Measurements from ENCODE around the gene CELSR1.
"Not testable (repeated sequence)": the region's sequence is repeated elsewhere in the genome, so short reads cannot be mapped to it uniquely, and the experiment has no call there.

Gene CELSR1

DNA sequence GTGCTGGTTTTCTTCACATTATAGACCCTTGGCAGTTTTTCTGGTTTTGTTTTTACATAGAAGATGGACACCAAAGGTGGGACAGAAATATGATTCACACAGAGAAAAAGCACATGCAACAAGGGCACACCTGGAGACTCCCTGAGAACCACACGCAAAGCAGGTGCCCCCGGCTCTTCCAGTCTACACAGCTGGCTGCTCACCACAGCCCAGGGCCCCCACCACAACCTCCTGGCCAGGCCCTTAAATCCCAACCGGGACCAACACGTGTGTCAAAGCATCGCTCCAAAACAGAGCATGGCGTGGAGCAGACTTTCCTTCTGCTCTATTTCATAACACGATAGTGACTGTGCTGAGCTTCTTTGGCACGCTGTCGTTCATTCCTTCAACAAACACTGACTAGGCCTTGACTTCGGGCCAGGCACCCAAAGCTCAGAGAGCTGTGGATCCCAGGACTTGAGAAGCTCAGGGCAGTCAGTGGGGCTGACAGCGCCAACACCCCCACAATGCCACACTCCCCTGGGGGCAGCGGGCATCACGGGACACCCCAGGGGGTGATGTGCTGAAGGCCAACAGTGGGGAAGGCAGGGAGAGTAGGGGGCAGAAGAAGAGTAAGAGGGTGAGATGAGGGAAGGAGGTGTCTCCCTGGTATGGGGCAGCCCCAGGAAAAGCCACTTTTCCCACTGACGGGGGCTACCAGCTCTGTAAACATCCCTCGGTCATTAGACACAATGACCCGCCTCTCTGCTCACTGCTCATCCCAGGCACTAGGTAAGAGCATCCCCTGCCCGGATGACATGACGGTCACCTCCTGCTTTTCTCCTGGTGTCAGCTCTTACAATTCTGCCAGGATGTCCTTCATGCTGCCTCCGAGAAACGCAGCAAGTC lies 26.0 kb downstream of the CELSR1 start:
- DNase-seq: no peak

DNA sequence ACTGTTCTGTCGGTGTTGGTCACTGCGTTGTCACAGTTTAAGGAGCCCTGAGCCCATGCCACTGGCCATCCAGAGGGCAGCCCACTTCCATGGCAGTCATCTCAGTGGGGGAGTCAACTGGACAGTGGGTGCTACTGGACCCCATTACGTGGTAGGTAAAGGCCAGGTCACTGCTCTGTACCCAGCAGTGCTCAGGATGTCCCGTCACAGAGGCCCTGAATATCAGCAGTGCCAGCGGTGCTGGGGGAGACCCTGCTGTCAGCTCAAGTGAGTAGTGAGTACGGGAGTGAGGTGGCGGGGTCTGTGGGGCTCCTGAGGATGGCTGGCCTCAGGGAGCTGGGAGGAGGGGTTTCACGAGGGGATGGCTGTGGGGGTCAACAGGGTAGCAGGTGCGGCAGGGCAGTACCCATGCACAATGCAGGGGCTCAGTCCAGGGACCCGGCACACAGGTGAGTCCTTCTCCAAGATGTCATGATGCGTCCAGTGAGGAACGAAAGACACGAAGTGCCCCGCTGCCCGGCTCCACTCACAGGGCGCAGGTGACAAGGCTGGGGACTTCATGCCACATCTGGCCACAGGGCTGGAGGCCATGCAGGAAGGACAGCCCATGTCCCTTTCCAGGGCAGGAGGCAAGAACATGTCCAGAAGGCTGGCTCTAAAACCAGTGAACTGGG lies 27.9 kb downstream of the CELSR1 start:
- DNase-seq: no peak

DNA sequence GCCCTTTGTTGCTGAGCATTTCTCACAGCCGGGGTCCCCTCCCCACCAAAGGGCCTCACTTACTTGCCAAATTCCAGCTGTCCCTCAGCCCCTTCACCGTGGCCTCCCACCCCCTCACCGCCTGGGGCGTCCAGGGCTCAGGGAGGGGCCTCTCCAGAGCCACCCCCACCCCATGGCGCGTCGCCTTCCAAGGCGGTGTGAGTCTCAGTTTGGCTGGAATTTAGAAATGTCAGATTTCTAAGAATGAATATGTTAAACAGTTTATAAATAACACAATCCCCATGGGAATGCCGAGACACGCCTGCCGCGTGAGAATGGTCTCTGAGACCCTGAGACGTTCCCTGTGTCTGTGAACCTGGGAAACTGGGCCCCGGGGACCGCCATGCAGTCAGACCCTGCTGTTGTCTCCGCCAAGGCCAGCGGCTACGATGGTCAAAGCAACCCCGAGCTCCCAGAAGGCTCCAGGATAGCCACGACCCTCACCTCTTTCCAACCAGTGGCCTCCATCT lies 28.9 kb downstream of the CELSR1 start:
- DNase-seq: no peak

DNA sequence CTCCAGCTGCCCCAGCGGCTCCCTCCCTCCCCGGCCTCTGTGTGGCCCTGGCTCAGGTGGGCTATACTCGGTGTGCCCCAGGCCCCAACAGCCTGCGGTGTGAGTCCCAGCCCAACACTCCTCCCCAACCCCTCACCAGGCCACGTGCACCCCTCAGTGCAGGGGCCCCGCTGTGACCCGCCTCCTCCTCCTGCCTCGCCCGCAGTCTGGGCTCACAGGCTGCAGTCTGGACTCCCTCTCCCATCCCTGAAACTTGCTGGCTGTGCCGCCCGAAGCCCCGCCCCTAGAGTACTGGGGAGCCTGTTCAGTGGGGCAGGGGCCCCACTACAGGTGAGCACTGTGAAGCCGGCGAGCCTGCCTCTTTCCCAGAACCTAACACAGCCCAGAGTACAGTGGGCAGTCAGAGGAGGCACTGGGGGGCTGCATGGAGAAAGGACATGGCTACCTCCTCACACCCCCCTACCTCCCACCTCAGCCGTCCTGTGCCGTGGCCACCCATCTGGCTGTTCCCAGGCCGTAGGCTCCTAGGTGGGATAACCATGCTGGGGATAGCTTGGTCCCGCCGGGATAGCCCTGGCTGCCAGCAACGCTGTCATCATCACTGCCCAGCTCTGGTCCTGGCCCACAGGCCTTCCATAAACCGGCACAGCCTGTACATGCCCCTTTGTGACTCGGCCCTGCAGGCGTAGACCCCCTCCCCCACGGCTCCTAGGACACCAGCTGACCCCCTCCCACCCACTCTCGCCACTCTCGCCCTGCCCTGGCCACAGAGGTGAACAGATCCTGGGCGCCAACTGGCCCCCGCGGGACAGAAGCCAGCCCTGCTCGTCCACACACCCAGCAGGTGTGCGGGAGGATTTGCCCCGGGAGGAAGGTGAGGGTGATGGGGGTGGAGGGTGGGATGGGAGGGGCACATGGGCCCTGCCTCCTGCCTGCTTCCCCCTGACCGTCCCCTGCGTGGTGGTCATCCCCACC lies 29.7 kb downstream of the CELSR1 start:
- DNase-seq: no peak

DNA sequence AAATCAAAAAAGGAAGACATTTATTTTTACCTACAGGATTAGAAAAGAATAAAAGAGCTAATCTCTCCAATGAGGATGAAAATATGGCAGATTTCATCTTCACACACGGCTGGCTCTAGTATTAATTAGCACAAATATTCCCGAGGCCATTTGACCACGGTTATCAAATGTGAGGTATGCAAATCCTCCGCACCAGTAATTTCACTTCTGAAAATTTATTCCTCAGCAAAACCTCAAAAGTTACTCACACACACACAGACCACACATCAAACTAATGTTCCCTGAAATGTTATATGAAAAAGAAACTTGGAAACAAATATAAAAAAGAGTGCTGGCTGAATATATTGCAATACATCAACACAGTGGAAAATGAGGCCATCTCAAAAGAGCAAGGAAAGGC lies 32.8 kb downstream of the CELSR1 start:
- no peak for DNase-seq

DNA sequence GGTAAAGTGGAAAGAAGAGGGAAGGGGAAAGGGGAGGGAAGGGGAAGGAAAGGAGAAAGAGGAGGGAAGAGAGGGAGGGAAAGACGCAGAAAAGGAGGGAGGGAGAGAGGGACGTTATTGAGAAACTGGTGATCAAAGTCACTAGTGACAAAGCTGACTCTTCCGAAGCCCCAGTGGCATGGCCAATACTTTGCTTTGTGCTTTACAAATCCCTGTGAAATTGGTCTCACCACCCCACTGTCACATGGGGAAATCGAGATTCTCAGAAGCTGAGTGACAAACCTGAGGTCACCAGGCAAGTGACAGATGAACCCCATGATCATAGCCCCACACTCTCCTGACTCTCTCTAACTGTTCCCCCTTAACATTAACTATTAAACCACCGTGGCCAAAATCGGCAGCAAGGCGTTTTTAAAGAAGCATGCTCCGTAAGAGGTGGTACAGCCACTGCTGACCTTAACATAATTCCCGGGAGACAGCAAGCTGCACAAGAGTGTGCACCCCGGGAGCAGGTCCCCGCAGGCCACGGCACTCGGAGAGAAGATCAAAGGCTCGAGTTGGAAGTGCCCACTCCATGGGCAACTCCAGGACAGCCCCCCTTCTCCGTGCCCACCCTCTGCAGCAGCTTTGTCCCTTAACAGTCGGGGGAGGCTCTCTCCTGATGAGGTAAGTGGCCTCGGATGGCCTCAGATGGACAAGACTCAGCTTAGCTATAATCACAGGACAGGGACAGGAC lies 34.8 kb downstream of the CELSR1 start:
- no peak for DNase-seq

DNA sequence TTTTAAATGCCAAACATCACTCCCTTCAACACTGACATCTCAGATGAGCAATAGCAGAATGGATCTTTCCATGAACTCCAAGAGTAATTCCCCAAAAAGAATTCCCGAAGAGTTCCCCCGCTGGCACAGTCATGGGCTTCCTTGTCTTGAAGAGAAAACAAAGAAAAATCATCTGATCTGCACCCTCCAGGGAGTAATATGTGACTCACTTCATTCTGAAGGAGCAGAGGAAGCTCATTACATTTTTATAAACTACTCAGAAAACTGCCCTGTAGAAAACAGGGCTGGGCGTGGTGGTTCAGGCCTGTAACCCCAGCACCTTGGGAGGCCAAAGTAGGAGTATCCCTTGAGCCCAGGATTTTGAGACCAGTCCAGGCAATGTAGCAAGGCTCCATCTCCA lies 35.7 kb downstream of the CELSR1 start:
- DNase-seq: no peak

DNA sequence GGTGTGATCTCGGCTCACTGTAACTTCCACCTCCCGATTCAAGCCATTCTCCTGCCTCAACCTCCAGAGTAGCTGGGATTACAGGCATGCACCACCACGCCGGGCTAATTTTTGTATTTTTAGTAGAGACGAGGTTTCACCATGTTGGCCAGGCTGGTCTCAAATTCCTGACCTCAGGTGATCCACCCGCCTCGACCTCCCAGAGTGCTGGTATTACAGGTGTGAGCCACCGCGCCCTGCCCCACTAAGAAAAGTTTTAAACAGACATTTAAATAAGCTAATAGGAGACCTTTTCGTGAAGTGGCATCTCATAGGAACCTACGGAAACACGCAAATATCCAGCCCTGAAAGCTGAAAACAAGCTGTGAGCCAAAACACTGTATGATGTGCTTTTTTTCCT lies 36.2 kb downstream of the CELSR1 start:
- not testable (repeated sequence) for DNase-seq

DNA sequence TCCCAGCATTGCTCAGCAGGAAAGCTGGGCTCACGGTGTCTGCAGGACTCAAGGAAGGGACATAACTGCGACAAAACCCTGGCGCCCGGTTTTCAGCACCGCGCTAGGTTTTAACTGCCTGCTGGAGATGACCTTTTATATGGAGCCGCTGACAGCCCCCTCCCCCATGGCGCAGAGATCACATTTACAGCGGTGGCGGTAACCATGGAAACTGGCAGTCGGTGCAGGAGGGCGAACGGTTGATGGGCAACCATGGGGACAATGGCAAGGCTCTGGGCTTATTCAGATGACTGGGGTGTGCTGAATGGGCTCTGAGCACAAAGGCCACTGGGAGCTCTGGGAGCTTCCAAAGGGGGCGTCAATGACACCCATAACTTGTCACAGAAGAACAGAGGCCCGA lies 37.2 kb downstream of the CELSR1 start:
- peak; percentile 84 for DNase-seq

DNA sequence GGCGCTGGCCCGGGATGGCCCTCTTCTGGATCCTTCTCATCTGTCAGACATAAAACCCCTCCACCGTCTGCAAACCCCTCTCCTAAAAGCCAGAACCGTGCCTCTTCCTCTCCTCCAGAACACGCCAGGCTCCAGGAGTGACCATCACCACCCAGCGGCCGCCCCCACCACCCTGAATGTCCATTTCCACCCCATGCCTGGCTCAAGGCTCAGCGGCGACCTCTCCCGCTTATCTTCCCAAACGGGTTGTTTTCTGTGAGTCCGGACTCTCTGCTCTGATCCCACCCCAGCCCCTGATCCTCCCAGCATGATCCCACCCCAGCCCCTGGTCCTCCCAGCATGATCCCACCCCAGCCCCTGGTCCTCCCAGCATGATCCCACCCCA lies 37.6 kb downstream of the CELSR1 start:
- DNase-seq: no peak

DNA sequence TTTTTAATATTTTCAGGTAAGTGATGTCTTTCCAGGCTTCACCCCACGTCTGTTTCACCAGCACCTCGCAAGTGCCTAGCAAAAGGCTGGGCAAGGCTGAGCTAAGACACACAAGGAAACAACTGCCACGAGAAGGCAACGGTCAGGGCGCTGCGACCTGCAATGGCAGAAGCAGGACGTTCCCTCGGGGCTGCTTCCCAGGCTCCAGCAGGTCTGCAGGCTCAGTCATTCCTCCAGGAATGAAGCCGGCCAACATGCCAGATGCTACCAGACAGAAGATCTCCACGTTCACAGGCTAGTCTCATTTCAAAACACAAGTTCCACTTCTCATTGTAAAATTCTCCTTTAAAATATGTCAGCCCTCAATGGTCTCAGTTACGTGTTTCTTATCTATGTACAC lies 45.5 kb downstream of the CELSR1 start:
- no peak for DNase-seq

DNA sequence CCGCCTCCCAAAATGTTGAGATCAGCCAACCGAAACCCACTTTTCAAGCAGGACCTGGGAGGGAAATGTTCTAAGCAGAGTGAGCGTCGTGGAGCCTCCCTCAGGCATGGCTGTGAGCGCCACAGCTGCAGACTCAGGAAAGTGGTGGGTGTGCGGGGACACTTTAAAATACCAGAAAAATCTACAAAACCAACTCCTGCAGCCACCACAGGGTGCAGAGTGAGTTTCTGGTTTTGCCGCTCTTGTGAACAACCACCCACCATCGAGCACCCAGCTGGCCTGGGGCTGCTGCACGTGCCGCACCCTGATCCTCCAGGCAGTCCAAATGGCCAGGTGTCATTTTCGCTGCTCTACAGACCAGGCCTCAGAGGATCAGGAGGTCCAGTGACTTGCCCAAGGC lies 46.9 kb downstream of the CELSR1 start:
- DNase-seq: no peak

DNA sequence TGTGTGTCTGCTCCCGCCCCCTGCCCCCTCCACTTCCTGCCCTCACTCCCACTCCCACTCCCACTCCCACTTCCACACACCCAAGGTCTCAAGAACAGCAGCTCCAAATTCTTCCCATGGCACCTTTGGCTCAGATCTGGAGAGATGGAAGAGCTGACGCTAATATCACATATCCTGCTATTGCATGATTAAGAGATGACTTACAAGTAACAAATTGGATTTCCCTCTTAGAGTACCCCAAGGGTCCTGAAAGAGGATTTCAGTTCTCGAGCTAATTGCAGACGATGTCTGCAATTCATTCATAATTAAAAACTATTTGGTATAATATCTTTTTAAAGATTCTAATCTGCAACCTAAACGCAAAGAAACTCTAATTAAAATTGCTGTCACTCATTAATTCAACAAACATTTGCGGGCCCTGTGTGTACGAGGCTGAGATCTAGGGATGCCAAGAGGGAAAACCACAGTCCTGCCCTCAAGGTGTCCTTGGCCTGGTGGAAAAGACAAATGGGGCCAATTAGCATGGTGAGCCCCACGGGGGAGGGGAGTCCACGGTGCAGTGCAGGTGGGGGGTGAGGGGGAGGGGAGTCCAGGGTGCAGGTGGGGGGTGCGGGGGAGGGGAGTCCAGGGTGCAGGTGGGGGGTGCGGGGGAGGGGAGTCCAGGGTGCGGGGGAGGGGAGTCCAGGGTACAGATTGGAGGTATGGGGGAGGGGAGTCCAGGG lies 50.3 kb downstream of the CELSR1 start:
- no peak for DNase-seq

DNA sequence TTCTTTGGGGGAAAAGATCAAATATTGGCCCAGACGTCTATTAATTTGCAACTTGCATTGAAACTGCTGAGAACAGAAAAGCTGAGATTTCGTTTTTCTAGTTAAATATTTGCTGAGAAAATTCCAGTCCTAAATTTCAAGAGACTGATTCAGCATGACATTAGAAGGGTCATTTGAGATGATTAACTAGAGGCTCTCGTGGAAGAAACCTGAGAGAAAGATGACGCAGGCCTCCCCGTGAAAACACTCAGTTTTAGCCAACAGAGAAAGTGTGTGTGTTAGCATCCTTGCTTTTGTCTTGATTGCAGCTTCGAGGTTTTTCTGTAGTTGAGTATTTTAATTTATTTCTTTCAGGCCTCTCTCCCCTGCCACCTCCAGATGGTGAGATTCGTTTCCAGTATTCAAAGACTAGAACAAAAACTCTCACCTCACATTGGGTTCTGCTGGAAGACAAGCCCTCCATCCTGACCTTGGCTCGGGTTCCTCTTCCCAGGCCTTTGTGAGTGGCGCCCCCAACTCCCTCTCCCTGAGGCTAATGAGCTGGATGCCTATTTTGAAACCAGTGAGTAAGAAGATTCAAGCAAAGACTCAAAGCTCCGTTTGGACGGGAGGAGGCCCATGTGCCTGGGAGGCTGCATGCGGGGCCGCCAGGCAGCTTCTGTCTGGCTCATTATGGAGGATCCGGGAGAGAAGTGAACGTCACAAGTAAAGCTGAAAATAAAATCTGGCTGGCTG lies 52.4 kb downstream of the CELSR1 start:
- no peak for DNase-seq

DNA sequence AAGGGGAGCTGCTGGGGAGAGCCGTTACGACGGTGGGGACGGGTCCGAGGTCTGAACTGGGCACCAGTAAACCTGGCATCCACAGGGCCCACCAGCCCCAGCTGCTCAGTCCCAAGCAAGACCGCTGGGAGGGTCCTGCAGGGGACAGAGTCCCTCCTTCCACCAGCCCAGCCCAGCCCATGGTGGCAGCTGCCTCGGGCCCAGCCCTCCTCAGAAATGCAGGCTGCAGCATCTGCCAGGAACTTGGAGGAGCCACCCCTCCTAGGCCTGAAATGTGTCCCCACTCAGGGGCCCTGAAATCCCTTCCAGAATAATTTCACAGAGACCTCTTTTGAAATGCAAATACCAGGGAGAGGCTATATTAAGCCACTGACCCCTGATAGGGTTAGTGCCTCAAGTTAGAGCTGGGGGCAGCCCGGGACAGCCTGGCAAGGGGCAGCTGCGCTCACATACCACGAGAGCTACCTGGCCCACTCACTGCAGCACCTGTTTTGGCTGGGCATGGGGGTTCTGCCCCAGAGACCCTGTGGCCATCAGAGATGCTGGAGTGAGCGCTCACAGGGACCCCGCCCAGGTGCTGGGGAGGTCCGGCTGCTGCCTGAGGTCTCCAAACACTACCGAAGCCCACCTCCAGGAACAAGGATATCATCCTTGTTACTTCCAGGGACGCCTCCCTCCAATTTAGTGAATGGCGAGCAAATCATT lies 53.1 kb downstream of the CELSR1 start:
- DNase-seq: no peak

DNA sequence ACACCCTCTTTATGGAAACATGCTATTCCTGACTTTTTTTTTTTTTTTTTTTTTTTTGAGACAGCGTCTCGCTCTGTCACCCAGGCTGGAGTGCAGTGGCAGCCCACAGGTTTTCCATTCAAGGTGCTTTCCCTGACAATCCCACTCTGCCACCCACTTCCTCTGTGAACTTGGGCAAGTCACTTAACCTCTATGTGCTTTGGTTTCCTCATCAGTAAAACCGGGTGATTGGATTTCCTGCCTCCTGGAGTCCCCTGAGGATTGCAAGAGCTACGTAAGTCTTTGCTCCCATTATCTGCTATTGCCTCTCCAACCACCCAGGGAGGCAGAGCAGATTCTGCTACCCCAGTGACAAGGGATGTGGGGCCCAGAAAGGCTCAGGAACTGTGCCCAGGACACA lies 54.1 kb downstream of the CELSR1 start:
- DNase-seq: no peak

DNA sequence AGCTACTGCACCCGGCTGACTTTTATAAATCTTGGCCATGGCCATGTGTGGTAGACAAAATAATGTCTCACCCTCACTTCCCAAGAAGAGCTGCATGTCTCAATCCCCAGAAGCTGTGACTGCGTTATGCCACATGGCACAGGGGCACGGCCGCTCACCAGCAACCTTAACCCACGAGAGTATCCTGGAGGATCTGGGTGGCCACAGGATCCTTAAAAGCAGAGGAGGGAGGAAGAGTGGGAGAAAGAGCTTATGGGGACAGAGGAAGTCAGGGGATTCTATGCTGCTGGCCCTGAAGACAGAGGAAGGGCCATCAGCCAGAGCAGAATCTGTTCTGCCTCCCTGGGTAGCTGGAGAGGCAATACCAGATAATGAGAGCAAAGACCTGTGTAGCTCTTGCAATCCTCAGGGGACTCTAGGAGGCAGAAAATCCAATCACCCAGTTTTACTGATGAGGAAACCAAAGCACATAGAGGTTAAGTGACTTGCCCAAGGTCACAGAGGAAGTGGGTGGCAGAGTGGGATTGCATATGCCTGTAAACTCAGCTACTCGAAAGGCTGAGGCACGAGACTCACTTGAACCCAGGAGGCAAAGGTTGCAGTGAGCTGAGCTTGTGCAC lies 55.3 kb downstream of the CELSR1 start:
- no peak for DNase-seq

DNA sequence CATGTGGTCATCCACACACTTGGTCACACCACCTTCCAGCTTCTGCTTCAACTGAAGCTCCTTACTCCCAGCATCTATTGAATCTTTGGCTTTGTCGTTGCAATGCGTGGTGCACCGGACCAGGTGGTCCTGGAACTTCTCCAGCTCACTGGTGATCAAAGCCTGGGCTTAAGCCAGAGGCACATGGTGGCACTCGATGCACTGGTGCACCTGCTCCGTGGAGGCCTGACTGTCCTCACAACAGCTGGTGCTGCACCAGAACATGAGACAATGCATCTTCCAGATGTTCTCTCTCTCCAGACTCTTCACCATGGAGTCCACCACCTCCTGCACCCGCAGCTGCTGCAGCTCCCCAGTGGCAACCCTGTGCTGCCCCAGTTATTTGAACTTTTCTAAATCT lies 56.0 kb downstream of the CELSR1 start:
- DNase-seq: no peak

DNA sequence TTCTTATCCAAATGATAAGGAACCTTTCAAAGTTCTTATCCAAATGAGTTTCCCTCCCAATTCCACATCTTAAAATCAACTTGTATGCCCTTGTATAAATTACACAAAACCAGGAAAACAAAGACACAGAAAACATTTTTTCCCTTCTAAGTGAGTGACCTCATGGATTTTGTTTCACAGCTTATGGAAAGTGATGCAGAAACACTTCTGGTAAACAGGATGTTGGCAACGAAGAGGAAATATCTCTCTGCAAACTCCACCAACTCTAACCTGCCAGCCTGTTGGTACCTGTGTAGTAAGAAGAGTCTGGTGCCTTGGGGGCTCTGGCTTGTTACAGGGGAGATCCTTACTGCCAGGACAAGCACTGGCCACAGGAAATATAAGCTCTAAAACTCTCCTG lies 57.0 kb downstream of the CELSR1 start:
- no peak for DNase-seq

DNA sequence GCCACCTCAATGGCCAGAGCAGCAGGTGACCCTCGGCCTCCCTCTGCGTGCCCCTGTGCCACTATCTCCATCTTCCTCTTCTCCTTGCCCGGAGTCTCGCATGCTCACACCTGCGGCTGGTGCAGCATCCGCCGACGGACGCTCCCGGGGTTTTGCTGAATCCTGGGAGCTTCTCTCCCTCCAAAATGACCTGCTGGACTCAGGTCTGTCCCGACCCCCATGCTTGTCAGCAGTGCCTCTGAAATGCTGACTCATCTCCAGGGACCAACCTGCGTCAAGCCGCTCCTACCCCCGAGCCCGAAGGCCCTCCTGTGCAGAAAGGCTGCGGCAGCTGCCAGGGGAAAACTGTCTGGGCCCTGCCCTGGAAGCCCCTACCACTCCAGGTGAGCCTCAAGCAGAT lies 58.4 kb downstream of the CELSR1 start:
- no peak for DNase-seq

Data from NCI-H748 treated with DMSO at 0.1 percent for 48 hours (cell line).